HEK293 (cell line): ENCODE measurements around the gene CDC34.
A peak's percentile ranks its signal among the peaks of the same experiment; 100 is the strongest.

Experiments used
- CTCF ChIA-PET: fragments of 350-600 bp; formaldehyde crosslinking; extraction: SDS; loops from one replicate; lab custom pipeline; 2021; ENCODE audit warnings: antibody characterized with exemption; lab: Yijun Ruan, JAX
- POLR2A ChIA-PET: fragments of 300-600 bp; formaldehyde crosslinking; extraction: SDS; loops from one replicate; lab custom pipeline; 2020; ENCODE audit warnings: antibody characterized with exemption, inconsistent platforms; lab: Yijun Ruan, JAX
- H3K27ac ChIP-seq: fragments of 200-500 bp; sonication (Bioruptor generic); 2 replicates; pipeline ENCODE4 v1.5.1; 2014; ENCODE audit warnings: low read depth, low read length, control low read depth, inconsistent platforms; ENCODE audit errors: extremely low read depth
- H3K36me3 ChIP-seq, 2 experiments: fragments of 200-500 bp in 1 of 2; sonication (Bioruptor generic) in 1 of 2; 1 replicate in 1 of 2; 2 replicates in 1 of 2; pipeline ENCODE4 v1.5.1; 2014 to 2017; ENCODE audit warnings: inconsistent platforms in 2 of 2, low read length in 2 of 2; ENCODE audit not compliant: control insufficient read depth in 2 of 2, insufficient read depth in 1 of 2
- H3K4me1 ChIP-seq: fragments of 200-500 bp; sonication (Bioruptor generic); 2 replicates; pipeline ENCODE4 v1.5.1; 2014; ENCODE audit warnings: mild to moderate bottlenecking, low read length, inconsistent platforms; ENCODE audit not compliant: control insufficient read depth, insufficient read depth
- H3K4me3 ChIP-seq: 2 replicates; pipeline ENCODE4 v1.5.1; 2011; ENCODE audit warnings: low read depth, mild to moderate bottlenecking, control low read depth, low read length, moderate library complexity
- H3K9me3 ChIP-seq: fragments of 200-500 bp; sonication (Bioruptor generic); 2 replicates; pipeline ENCODE4 v1.5.1; 2014; ENCODE audit warnings: low read depth, low read length, inconsistent platforms; ENCODE audit not compliant: control insufficient read depth, insufficient read depth
- GLIS1 ChIP-seq: fragments of 450-650 bp; formaldehyde crosslinking; IDR thresholded peaks from 2 replicates; pipeline ENCODE4 v1.5.1; 2016; ENCODE audit warnings: missing biosample characterization, missing genetic modification characterization
- REST ChIP-seq: fragments of 450-650 bp; formaldehyde crosslinking; IDR thresholded peaks from 2 replicates; pipeline ENCODE4 v1.5.1; 2016; ENCODE audit warnings: missing biosample characterization, missing genetic modification characterization
- SCRT2 ChIP-seq: fragments of 450-650 bp; formaldehyde crosslinking; IDR thresholded peaks from 2 replicates; pipeline ENCODE4 v1.5.1; 2016; ENCODE audit warnings: missing biosample characterization, missing genetic modification characterization
- SP2 ChIP-seq: fragments of 450-650 bp; formaldehyde crosslinking; IDR thresholded peaks from 2 replicates; pipeline ENCODE4 v1.5.1; 2016; ENCODE audit warnings: missing biosample characterization, missing genetic modification characterization
- TSHZ1 ChIP-seq: fragments of 450-650 bp; formaldehyde crosslinking; IDR thresholded peaks from 2 replicates; pipeline ENCODE4 v1.5.1; 2016; ENCODE audit warnings: missing biosample characterization, missing genetic modification characterization, borderline replicate concordance
- ZBTB10 ChIP-seq: fragments of 450-650 bp; formaldehyde crosslinking; IDR thresholded peaks from 2 replicates; pipeline ENCODE4 v1.5.1; 2016; ENCODE audit warnings: missing biosample characterization, missing genetic modification characterization
- ZBTB26 ChIP-seq: fragments of 450-650 bp; formaldehyde crosslinking; optimal IDR thresholded peaks from 2 replicates; pipeline ENCODE3; 2016; ENCODE audit warnings: missing biosample characterization, mild to moderate bottlenecking, missing genetic modification characterization
- ZNF350 ChIP-seq: fragments of 450-650 bp; formaldehyde crosslinking; IDR thresholded peaks from 2 replicates; pipeline ENCODE4 v1.5.0; 2017; ENCODE audit warnings: missing biosample characterization, mild to moderate bottlenecking, missing genetic modification characterization
- ZNF404 ChIP-seq: fragments of 450-650 bp; formaldehyde crosslinking; IDR thresholded peaks from 2 replicates; pipeline ENCODE4 v1.5.1; 2017; ENCODE audit warnings: missing biosample characterization, missing genetic modification characterization
- ZNF513 ChIP-seq: fragments of 450-650 bp; IDR thresholded peaks from 2 replicates; pipeline ENCODE4 v1.5.1; 2018; ENCODE audit warnings: missing biosample characterization, missing genetic modification characterization
- ZNF639 ChIP-seq: fragments of 450-650 bp; formaldehyde crosslinking; IDR thresholded peaks from 2 replicates; pipeline ENCODE4 v1.5.1; 2016; ENCODE audit warnings: missing biosample characterization, missing genetic modification characterization

The CDC34 gene

GRCh38 chr19:590396-590745, 58.8 kb downstream of the CDC34 start:
- Histone ChIP-seq H3K9me3 (no peaks in the 10 kb centered on the region), H3K36me3 (no peaks in the 10 kb centered on the region), H3K4me1 (peaks cover 7% of the 10 kb centered on the region; the same call in 1 of the 2 replicates), H3K27ac (no peak overlapping the region; the same call in 1 of the 2 replicates), H3K4me3 (peak overlapping the region; percentile 24)
- ChIA-PET CTCF (no interaction called here), POLR2A (no interaction called here)
- TF ChIP-seq ZNF513 (tag by site-specific recombination) (no peak), ZBTB26 (tag by site-specific recombination) (peak; percentile 51), REST (tag by site-specific recombination) (no peak), ZNF350 (tag by site-specific recombination) (no peak), SCRT2 (tag by site-specific recombination) (peak; percentile 36; the same call in 1 of the 2 replicates), ZNF404 (tag by site-specific recombination) (no peak), ZNF639 (tag by site-specific recombination) (no peak), ZBTB10 (tag by site-specific recombination) (no peak), TSHZ1 (no peak), SP2 (tag by site-specific recombination) (peak; percentile 59), GLIS1 (tag by site-specific recombination) (no peak)
